Caco-2 (cell line): ENCODE measurements around the gene GRIA1. TPM values are rescaled to one million over a fixed set of nuclear protein-coding genes. Genes with fewer than 3 reads are reported as not detected.

Experiments used
- BruUV-seq: library from RNA; stranded (reverse); fragments of 400-500 nt; replicated peaks from 2 replicates; lab custom pipeline; 2021; lab: Mats Ljungman, UMichigan
- CTCF ChIA-PET: fragments of 300-600 bp; sonication (Branson Sonifier 250); formaldehyde crosslinking; loops from one replicate; lab custom pipeline; 2022; ENCODE audit warnings: antibody characterized with exemption; lab: Charles Lee
- POLR2A ChIA-PET: fragments of 300-600 bp; sonication (Branson Sonifier 250); formaldehyde crosslinking; loops from one replicate; lab custom pipeline; 2022; ENCODE audit warnings: antibody characterized with exemption; lab: Charles Lee
- DNase-seq, 2 experiments: peaks; one replicate each; pipeline versions ENCODE4 v3.0.0 to v3.0.0-alpha.2; 2020 to 2022
- H3K27me3 ChIP-seq: replicated peaks from 2 replicates; pipeline ENCODE4 v1.6.0; 2011; ENCODE audit warnings: low read length; ENCODE audit not compliant: control insufficient read depth, insufficient read depth
- H3K36me3 ChIP-seq: 2 replicates; pipeline ENCODE4 v1.5.1; 2011; ENCODE audit warnings: low read length; ENCODE audit not compliant: control insufficient read depth, insufficient read depth
- H3K4me1 ChIP-seq: fragments of 250-450 bp; sonication (Bioruptor Pico); 2 replicates; pipeline ENCODE4 v1.5.1; 2020; ENCODE audit warnings: mild to moderate bottlenecking
- H3K4me3 ChIP-seq: 2 replicates; pipeline ENCODE4 v1.5.1; 2011; ENCODE audit warnings: low read depth, mild to moderate bottlenecking, control low read depth, low read length
- H3K9me3 ChIP-seq: fragments of 250-450 bp; sonication (Bioruptor Pico); 2 replicates; pipeline ENCODE4 v1.5.1; 2020; ENCODE audit warnings: mild to moderate bottlenecking, moderate library complexity
- H3K27ac Mint-ChIP-seq: one replicate; pipeline ENCODE4 v1.8.0; 2022; ENCODE audit warnings: mixed read lengths; ENCODE audit not compliant: unreplicated experiment
- H3K27me3 Mint-ChIP-seq: one replicate; pipeline ENCODE4 v1.8.0; 2022; ENCODE audit warnings: mixed read lengths; ENCODE audit not compliant: insufficient read depth, unreplicated experiment
- H3K36me3 Mint-ChIP-seq: one replicate; pipeline ENCODE4 v1.8.0; 2022; ENCODE audit warnings: mild to moderate bottlenecking, mixed read lengths; ENCODE audit not compliant: insufficient read depth, unreplicated experiment
- H3K4me1 Mint-ChIP-seq: one replicate; pipeline ENCODE4 v1.8.0; 2022; ENCODE audit warnings: low read depth, mixed read lengths; ENCODE audit not compliant: unreplicated experiment
- H3K4me3 Mint-ChIP-seq: one replicate; pipeline ENCODE4 v1.8.0; 2022; ENCODE audit warnings: mild to moderate bottlenecking, moderate library complexity, mixed read lengths; ENCODE audit not compliant: unreplicated experiment
- H3K9me3 Mint-ChIP-seq: one replicate; pipeline ENCODE4 v1.8.0; 2022; ENCODE audit warnings: mixed read lengths; ENCODE audit not compliant: unreplicated experiment
- intact Hi-C: fragments of 100-400 bp; cut with micrococcal nuclease; formaldehyde crosslinking; loops from one replicate; pipeline ENCODE4 v1.10.0; 2022; ENCODE audit not compliant: unreplicated experiment
- total RNA-seq: library from RNA; stranded (reverse); gene quantifications from 2 replicates; pipeline ENCODE4 v1.2.3, GENCODE V29; 2022
- TF ChIP-seq, protein P1 (sequence below), 2 experiments: fragments of 200-600 bp in 1 of 2; IDR thresholded peaks; 1 replicate in 1 of 2; 2 replicates in 1 of 2; pipeline versions ENCODE4 v1.5.1 to v1.8.0; 2011 to 2022; ENCODE audit warnings: antibody characterized with exemption in 1 of 2, control low read depth in 1 of 2, inconsistent platforms in 1 of 2, low read depth in 1 of 2, low read length in 1 of 2, mild to moderate bottlenecking in 1 of 2, moderate library complexity in 1 of 2; ENCODE audit not compliant: insufficient read depth in 1 of 2, severe bottlenecking in 1 of 2, unreplicated experiment in 1 of 2

GRIA1 gene
- total RNA-seq, 1 experiment from 2014 or later, result not detected

DNA sequence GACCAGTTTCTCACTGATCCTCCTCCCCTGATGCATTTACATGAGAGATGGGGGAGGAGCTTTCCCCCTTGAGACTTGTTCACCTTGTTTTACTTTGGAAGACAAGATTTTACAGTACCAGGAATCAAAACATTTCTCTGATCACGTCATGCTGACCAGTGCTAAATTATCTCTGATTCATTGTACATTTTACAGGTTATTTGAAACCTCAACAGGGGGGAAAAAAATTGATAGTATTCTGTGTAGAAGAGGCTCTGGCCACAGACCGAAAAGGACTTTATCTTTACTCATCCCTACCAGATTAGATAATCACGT, 133.9 kb downstream of the GRIA1 start:
- Histone ChIP-seq H3K9me3 (no peaks in the 10 kb centered on the region), H3K4me3 (no peak overlapping the region), H3K4me1 (no peaks in the 10 kb centered on the region), H3K27me3 (no peaks in the 10 kb centered on the region), H3K36me3 (no peaks in the 10 kb centered on the region)
- intact Hi-C loops, result no loop called here
- TF ChIP-seq, protein P1, sequence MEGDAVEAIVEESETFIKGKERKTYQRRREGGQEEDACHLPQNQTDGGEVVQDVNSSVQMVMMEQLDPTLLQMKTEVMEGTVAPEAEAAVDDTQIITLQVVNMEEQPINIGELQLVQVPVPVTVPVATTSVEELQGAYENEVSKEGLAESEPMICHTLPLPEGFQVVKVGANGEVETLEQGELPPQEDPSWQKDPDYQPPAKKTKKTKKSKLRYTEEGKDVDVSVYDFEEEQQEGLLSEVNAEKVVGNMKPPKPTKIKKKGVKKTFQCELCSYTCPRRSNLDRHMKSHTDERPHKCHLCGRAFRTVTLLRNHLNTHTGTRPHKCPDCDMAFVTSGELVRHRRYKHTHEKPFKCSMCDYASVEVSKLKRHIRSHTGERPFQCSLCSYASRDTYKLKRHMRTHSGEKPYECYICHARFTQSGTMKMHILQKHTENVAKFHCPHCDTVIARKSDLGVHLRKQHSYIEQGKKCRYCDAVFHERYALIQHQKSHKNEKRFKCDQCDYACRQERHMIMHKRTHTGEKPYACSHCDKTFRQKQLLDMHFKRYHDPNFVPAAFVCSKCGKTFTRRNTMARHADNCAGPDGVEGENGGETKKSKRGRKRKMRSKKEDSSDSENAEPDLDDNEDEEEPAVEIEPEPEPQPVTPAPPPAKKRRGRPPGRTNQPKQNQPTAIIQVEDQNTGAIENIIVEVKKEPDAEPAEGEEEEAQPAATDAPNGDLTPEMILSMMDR (IDR thresholded peaks at IDR 0.05; ENCODE audit: insufficient read depth in 1 of 2, low read depth in 1 of 2, low read length in 1 of 2, severe bottlenecking in 1 of 2, unreplicated experiment in 1 of 2), result no peak
- no peak for DNase-seq
- Mint-ChIP-seq H3K4me1 (no peaks in the 10 kb centered on the region), H3K27me3 (peaks cover 1% of the 10 kb centered on the region), H3K27ac (no peak overlapping the region), H3K36me3 (no peaks in the 10 kb centered on the region), H3K9me3 (no peaks in the 10 kb centered on the region), H3K4me3 (no peak overlapping the region)
- BruUV-seq, result no TSS peak
- ChIA-PET CTCF (no interaction called here), POLR2A (no interaction called here)

DNA sequence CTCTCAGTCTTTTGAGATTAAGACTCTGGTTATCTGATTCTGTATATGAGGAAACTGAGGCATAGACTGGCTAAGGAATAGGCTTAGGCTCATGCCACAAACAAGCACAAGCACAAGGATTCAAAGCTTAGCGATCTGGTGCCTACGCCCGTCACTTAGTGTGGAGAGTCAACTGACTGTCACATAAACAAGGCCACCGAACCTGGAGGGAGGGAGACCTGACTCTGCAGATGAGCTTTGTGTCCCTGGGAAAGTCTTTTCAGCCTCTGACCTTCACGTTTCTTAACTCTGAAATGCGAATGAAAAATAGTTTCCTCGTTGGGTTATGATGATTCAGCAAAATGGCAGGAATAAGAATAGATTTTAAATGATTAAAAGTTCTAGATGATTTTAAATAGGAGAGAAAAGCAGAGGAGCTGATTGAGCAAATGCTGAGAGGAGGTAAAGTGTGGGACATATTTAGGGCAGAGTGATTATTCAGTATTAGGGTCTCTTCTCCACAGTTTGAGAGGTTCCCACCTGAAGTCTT, 135.4 kb downstream of the GRIA1 start:
- Mint-ChIP-seq H3K36me3 (no peaks in the 10 kb centered on the region), H3K4me1 (no peaks in the 10 kb centered on the region), H3K27me3 (no peaks in the 10 kb centered on the region), H3K9me3 (no peaks in the 10 kb centered on the region), H3K4me3 (no peak overlapping the region), H3K27ac (no peak overlapping the region)
- no peaks in the 10 kb centered on the region for H3K9me3 ChIP-seq
- POLR2A ChIA-PET, result no interaction called here
- intact Hi-C loops, result no loop called here
- TF ChIP-seq, protein P1 (IDR thresholded peaks at IDR 0.05; ENCODE audit: insufficient read depth in 1 of 2, low read depth in 1 of 2, low read length in 1 of 2, severe bottlenecking in 1 of 2, unreplicated experiment in 1 of 2), result no peak
- CTCF ChIA-PET, result no interaction called here
- H3K4me3 ChIP-seq, result no peak overlapping the region
- DNase-seq, result no peak
- no peaks in the 10 kb centered on the region for H3K36me3 ChIP-seq
- BruUV-seq, result no TSS peak
- no peaks in the 10 kb centered on the region for H3K27me3 ChIP-seq
- H3K4me1 ChIP-seq, result no peaks in the 10 kb centered on the region

DNA sequence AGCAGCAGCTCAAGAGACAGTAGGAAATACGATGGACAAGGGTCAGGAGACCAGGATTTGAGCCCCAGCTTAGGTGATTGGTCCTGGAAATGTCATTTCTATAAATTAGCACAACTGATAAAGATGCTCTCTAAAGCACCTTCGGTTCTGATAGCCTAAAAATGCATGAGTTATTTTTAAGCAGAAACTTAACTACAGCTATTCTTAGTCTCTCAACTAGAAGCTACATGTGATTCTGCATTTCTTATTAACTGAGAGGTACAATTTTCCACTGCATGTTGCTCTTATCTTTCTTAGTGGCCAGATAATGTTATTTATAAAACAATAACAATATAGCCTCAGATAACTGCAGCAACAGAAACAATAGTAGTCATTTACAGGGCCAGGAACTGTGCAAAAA, 136.4 kb downstream of the GRIA1 start:
- H3K36me3 Mint-ChIP-seq, result no peaks in the 10 kb centered on the region
- BruUV-seq, result no TSS peak
- no peaks in the 10 kb centered on the region for H3K4me1 Mint-ChIP-seq
- H3K27ac Mint-ChIP-seq, result no peak overlapping the region
- Histone ChIP-seq H3K9me3 (no peaks in the 10 kb centered on the region), H3K27me3 (no peaks in the 10 kb centered on the region), H3K4me3 (no peak overlapping the region), H3K36me3 (no peaks in the 10 kb centered on the region), H3K4me1 (no peaks in the 10 kb centered on the region)
- peaks cover 3% of the 10 kb centered on the region for H3K27me3 Mint-ChIP-seq
- H3K4me3 Mint-ChIP-seq, result no peak overlapping the region
- ChIA-PET POLR2A (no interaction called here), CTCF (no interaction called here)
- no peak for DNase-seq
- no peaks in the 10 kb centered on the region for H3K9me3 Mint-ChIP-seq
- TF ChIP-seq, protein P1 (IDR thresholded peaks at IDR 0.05; ENCODE audit: insufficient read depth in 1 of 2, low read depth in 1 of 2, low read length in 1 of 2, severe bottlenecking in 1 of 2, unreplicated experiment in 1 of 2), result no peak
- intact Hi-C loops, result no loop called here
